Measurements from ENCODE around the gene CORO1C. TPM values are rescaled to one million over a fixed set of nuclear protein-coding genes. Genes with fewer than 3 reads are reported as not detected.

CORO1C gene
- total RNA-seq: 279 and 283 TPM in 2 replicates

GRCh38 chr12:108731105-108731865 lies at the start of gene CORO1C:
Gene CORO1C, minus strand, starts transcription at chr12:108731518. Its CDS starts 30,200 bp downstream, at chr12:108701318.

GRCh38 chr12:108633534-108634248 lies 97.6 kb downstream of the CORO1C start, which contains the start of gene SELPLG:
Gene SELPLG, minus strand, starts transcription at chr12:108633894. Its CDS starts 9,587 bp downstream, at chr12:108624307.

DNA sequence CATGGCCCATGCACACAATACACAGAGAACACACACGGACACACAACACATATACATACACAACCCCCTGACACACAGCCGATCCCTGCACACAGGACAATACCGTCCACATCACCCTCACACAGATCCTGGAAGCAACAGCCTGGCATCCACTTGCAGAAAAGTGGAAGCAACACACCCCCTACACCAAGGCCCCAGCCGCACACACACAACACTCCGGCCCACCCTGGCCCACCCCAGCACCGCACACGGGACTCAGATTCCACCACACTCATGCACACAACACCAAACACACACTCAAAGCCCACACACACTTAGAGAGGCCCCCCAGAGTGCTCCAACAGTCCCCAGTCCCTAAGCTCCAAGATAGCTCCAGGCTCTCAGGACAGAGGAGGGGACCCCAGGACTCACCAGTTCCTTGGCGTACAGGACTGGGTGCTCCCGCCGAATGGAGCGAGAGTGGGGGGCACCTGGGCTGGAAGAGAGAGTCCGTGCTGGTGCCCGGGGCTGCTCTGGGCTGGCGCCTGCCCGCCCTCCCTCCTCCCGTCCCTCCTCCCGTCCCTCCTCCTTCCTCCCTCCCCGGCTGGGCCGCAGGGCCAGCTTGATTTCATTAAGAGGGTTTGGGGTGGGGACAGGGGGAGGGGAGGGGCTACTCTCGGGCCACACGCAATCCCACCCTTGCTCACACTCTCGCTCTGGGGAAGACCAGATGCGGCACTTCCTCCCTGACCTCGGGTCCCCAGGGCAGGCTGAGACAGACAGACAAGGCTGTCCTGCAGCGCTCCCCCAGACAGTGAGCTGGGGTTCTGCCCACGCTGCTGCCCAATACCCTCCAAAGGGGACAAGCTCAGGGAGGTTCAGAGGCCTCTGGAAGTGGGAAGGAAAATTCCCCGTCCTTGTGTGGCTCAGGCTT lies 133.5 kb downstream of the CORO1C start, which contains the start of gene TMEM119:
TSS of gene TMEM119 (minus strand) at position 526 of the 913 bp plus-strand sequence. CDS start 5,701 bp downstream, outside the sequence.

Small RNAs within 50 kb of the gene (small RNA-seq; reads per million reads assigned to genes)
- gene AC087893.2 (not detected), gene RF00019 (not detected), gene RF00561 (not detected), gene RNU7-169P (not detected)

Other genes starting within 250 kb of the CORO1C start
- 8.3 and 9.2 TPM in 2 replicates for gene FICD, start 216.2 kb downstream of the CORO1C start, total RNA-seq
- 50.9 and 59.9 TPM in 2 replicates for gene SART3, start 170.3 kb downstream of the CORO1C start, total RNA-seq
- 77.4 and 95.1 TPM in 2 replicates for gene ISCU, start 168.9 kb downstream of the CORO1C start, total RNA-seq
- gene TMEM119, start 133.4 kb downstream of the CORO1C start, total RNA-seq: 904 and 1,008 TPM in 2 replicates
- 4.0 and 4.2 TPM in 2 replicates for gene SELPLG, start 97.6 kb downstream of the CORO1C start, total RNA-seq
- gene SSH1, start 126.1 kb upstream of the CORO1C start, total RNA-seq: 40.8 and 52.4 TPM in 2 replicates
- gene DAO, start 148.6 kb upstream of the CORO1C start, total RNA-seq: not detected in 2 replicates